SU-DHL-6 (cell line): ENCODE data around the gene KRT2.

ENCODE experiments used
- H2AFZ ChIP-seq: fragments of 200-600 bp; sonication (generic); 2 replicates; pipeline ENCODE4 v1.6.1; 2014; ENCODE audit warnings: low read depth, mild to moderate bottlenecking, moderate library complexity, mixed read lengths, antibody characterized with exemption, low read length; ENCODE audit not compliant: severe bottlenecking
- H3F3A ChIP-seq: fragments of 200-600 bp; shearing (Covaris generic); 2 replicates; pipeline ENCODE4 v1.6.0; 2016; ENCODE audit warnings: antibody characterized with exemption, mild to moderate bottlenecking; ENCODE audit not compliant: insufficient read depth
- H3K27ac ChIP-seq: fragments of 200-600 bp; sonication (generic); 2 replicates; pipeline ENCODE4 v1.5.1; 2016; ENCODE audit warnings: low read depth, mild to moderate bottlenecking, low read length, moderate library complexity, mixed read lengths
- H3K27me3 ChIP-seq: fragments of 200-600 bp; sonication (generic), shearing (Covaris generic); 2 replicates; pipeline ENCODE4 v1.6.0; 2014; ENCODE audit warnings: mild to moderate bottlenecking, low read length
- H3K36me3 ChIP-seq: fragments of 200-600 bp; sonication (generic); 2 replicates; pipeline ENCODE4 v1.6.1; 2014; ENCODE audit warnings: mild to moderate bottlenecking, low read length, mixed read lengths
- H3K4me2 ChIP-seq: fragments of 300-600, 200-600 bp; shearing (Covaris generic), sonication (generic); 2 replicates; pipeline ENCODE4 v1.6.0; 2014; ENCODE audit warnings: low read length, low read depth, mild to moderate bottlenecking; ENCODE audit not compliant: poor library complexity, severe bottlenecking
- H3K4me3 ChIP-seq: fragments of 200-600 bp; sonication (generic); 2 replicates; pipeline ENCODE4 v1.5.1; 2014; ENCODE audit warnings: antibody characterized with exemption, low read length, mild to moderate bottlenecking, mixed read lengths; ENCODE audit not compliant: insufficient read depth, poor library complexity, severe bottlenecking
- H3K79me2 ChIP-seq: fragments of 200-600 bp; sonication (generic); 2 replicates; pipeline ENCODE4 v1.6.1; 2014; ENCODE audit warnings: mild to moderate bottlenecking, low read length, moderate library complexity; ENCODE audit not compliant: insufficient read depth
- H3K9ac ChIP-seq: fragments of 200-600 bp; sonication (generic); 2 replicates; pipeline ENCODE4 v1.7.0; 2014; ENCODE audit warnings: mild to moderate bottlenecking, low read length
- H3K9me2 ChIP-seq: fragments of 200-600 bp; sonication (generic); replicated peaks from 2 replicates; pipeline ENCODE4 v1.6.1; 2014; ENCODE audit warnings: low read length; ENCODE audit not compliant: insufficient read depth
- H3K9me3 ChIP-seq: fragments of 200-600 bp; sonication (generic); 2 replicates; pipeline ENCODE4 v1.6.1; 2014; ENCODE audit warnings: low read length, mixed read lengths; ENCODE audit not compliant: insufficient read depth
- H4K20me1 ChIP-seq: fragments of 200-600 bp; sonication (generic); 2 replicates; pipeline ENCODE4 v1.6.1; 2014; ENCODE audit warnings: low read depth, mild to moderate bottlenecking, antibody characterized with exemption, low read length, moderate library complexity, mixed read lengths
- EZH2phosphoT487 ChIP-seq: fragments of 200-600 bp; sonication (generic), shearing (Covaris generic); conservative IDR thresholded peaks from 2 replicates; pipeline ENCODE4 v1.6.1; 2018; ENCODE audit warnings: mild to moderate bottlenecking, antibody characterized with exemption, low read length, moderate library complexity, mixed read lengths
- TF ChIP-seq, protein P1 (sequence below): fragments of 200-600 bp; sonication (generic); IDR thresholded peaks from one replicate; pipeline ENCODE4 v1.5.1; 2017; ENCODE audit warnings: antibody characterized with exemption, mild to moderate bottlenecking, low read length, moderate library complexity; ENCODE audit not compliant: insufficient read depth, poor library complexity, severe bottlenecking

The KRT2 gene

DNA sequence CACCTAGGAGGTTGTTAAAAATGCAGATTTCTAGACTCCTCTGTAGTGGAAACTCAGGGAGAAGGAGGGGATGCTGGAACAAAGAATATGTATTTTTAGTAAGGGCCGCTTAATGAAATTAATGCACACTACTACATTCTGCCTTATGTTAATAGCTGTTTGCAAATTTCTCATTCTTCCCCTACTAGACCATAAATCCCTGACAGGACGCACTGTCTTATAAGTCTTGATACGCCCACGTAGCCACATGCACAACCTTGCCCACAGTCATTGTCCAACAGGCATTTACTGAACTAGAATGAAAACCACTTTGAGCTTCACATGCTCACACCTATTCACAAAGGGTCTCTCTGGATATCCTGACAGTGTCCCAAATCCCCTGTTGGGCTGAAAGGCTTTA, 10.5 kb downstream of the KRT2 start:
- Histone ChIP-seq H3K79me2 (no peaks in the 10 kb centered on the region), H3K27me3 (no peaks in the 10 kb centered on the region), H3K4me3 (no peak overlapping the region), H3K9me2 (no peaks in the 10 kb centered on the region), H3K27ac (no peak overlapping the region), H2AFZ (no peak overlapping the region), H3K36me3 (no peaks in the 10 kb centered on the region), H3K9ac (no peak overlapping the region), H3K4me2 (no peak overlapping the region), H3F3A (no peaks in the 10 kb centered on the region), H4K20me1 (no peaks in the 10 kb centered on the region), H3K9me3 (no peaks in the 10 kb centered on the region)
- TF ChIP-seq, protein P1, sequence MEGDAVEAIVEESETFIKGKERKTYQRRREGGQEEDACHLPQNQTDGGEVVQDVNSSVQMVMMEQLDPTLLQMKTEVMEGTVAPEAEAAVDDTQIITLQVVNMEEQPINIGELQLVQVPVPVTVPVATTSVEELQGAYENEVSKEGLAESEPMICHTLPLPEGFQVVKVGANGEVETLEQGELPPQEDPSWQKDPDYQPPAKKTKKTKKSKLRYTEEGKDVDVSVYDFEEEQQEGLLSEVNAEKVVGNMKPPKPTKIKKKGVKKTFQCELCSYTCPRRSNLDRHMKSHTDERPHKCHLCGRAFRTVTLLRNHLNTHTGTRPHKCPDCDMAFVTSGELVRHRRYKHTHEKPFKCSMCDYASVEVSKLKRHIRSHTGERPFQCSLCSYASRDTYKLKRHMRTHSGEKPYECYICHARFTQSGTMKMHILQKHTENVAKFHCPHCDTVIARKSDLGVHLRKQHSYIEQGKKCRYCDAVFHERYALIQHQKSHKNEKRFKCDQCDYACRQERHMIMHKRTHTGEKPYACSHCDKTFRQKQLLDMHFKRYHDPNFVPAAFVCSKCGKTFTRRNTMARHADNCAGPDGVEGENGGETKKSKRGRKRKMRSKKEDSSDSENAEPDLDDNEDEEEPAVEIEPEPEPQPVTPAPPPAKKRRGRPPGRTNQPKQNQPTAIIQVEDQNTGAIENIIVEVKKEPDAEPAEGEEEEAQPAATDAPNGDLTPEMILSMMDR, result no peak
- TF ChIP-seq EZH2phosphoT487, result no peak

DNA sequence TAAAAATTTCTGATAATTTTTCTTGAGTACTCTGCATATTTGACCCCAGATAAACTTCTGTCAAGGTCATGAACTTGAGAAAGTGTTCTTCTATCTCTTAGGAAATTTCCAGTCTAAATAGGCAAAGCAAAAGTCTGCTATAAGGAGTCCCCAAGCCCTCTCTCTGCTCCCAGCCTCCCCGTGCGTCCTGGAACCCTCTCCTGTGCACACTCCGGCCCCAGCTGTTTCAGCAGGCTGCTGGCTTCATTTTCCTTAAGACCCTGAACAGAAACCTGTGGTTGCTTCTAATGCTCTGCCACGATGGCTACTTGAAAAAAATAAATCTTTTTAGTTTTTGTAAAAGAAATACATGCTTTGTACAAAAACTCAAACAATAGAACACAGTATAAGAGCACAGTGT, 14.7 kb downstream of the KRT2 start:
- Histone ChIP-seq H3K36me3 (no peaks in the 10 kb centered on the region), H3K9ac (no peak overlapping the region), H3K27me3 (no peaks in the 10 kb centered on the region), H3K9me3 (no peaks in the 10 kb centered on the region), H3K27ac (no peak overlapping the region), H4K20me1 (no peaks in the 10 kb centered on the region), H3K79me2 (no peaks in the 10 kb centered on the region), H2AFZ (no peak overlapping the region), H3F3A (no peaks in the 10 kb centered on the region), H3K4me2 (no peak overlapping the region), H3K4me3 (no peak overlapping the region), H3K9me2 (no peaks in the 10 kb centered on the region)
- TF ChIP-seq, protein P1, result no peak
- no peak for TF ChIP-seq EZH2phosphoT487

DNA sequence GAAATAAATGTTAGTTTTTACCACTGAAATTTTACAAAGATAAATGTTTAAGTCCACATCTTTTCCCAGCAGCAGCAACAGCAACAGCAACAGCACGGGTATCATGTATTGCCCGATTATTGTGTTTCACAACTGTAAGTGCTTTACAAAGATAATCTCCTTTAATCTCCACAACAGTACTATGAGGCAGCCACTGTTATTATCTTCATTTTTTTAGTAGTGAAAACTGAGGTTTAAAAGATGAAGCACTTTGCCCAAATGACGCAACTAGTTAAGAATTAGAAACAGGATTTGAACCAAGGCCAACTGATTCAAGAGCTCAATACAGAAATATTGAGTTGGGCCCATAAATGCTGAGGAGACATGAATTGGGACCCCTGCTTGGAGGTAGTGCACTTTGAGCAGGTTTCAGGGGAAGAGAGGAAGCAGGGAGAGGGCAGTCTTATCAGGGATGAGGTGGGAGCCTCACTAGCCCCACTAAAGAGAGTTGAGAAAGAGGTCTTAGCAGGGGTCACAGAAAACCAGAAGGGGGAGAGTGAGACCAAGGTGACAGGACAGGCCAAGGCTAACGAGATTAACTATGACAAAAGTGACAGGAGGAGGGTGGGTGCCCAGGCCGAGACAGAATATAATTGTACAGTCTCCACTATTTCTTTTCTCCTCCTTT, 15.3 kb downstream of the KRT2 start:
- Histone ChIP-seq H3K27ac (no peak overlapping the region), H3K9me3 (no peaks in the 10 kb centered on the region), H3K4me3 (no peak overlapping the region), H3K4me2 (no peak overlapping the region), H2AFZ (no peak overlapping the region), H3K79me2 (no peaks in the 10 kb centered on the region), H3K36me3 (no peaks in the 10 kb centered on the region), H3K9me2 (no peaks in the 10 kb centered on the region), H3K27me3 (no peaks in the 10 kb centered on the region), H3K9ac (no peak overlapping the region), H3F3A (no peaks in the 10 kb centered on the region), H4K20me1 (no peaks in the 10 kb centered on the region)
- TF ChIP-seq, protein P1, result no peak
- no peak for TF ChIP-seq EZH2phosphoT487
